NCI-H2227 treated with DMSO at 0.1 percent for 48 hours (cell line): Measurements from ENCODE around the gene AXIN2.

Source experiments
- DNase-seq: peaks from one replicate; lab custom pipeline; 2025; lab: John Stamatoyannopoulos, UW

The AXIN2 gene

GRCh38 chr17:65553646-65554552, 7.5 kb downstream of the AXIN2 start:
- DNase-seq, result no peak

- DNase-seq, result no peak
Measured at GRCh38 chr17:65553009-65553645, 8.3 kb downstream of the AXIN2 start.

- DNase-seq, result no peak
Measured at GRCh38 chr17:65552214-65552613, 9.2 kb downstream of the AXIN2 start.

- DNase-seq, result no peak
Measured at GRCh38 chr17:65551267-65552040, 10.0 kb downstream of the AXIN2 start.

- no peak for DNase-seq
Measured at GRCh38 chr17:65550758-65551157, 10.7 kb downstream of the AXIN2 start.

- no peak for DNase-seq
Measured at GRCh38 chr17:65550075-65550662, 11.3 kb downstream of the AXIN2 start.

GRCh38 chr17:65548269-65548969, 13.0 kb downstream of the AXIN2 start:
- DNase-seq, result no peak

- DNase-seq, result no peak
Measured at GRCh38 chr17:65547253-65547670, 14.2 kb downstream of the AXIN2 start.

GRCh38 chr17:65546579-65546978, 14.9 kb downstream of the AXIN2 start:
- no peak for DNase-seq

- DNase-seq, result no peak
Measured at GRCh38 chr17:65545705-65546523, 15.5 kb downstream of the AXIN2 start.

- no peak for DNase-seq
Measured at GRCh38 chr17:65544672-65545071, 16.8 kb downstream of the AXIN2 start.

- no peak for DNase-seq
Measured at GRCh38 chr17:65542610-65543009, 18.8 kb downstream of the AXIN2 start.

GRCh38 chr17:65542067-65542466, 19.4 kb downstream of the AXIN2 start:
- no peak for DNase-seq

GRCh38 chr17:65541453-65541852, 20.0 kb downstream of the AXIN2 start:
- DNase-seq, result no peak

- DNase-seq, result no peak
Measured at GRCh38 chr17:65539630-65540266, 21.7 kb downstream of the AXIN2 start.

GRCh38 chr17:65538675-65539529, 22.5 kb downstream of the AXIN2 start:
- no peak for DNase-seq

- no peak for DNase-seq
Measured at GRCh38 chr17:65537845-65538674, 23.4 kb downstream of the AXIN2 start.

- no peak for DNase-seq
Measured at GRCh38 chr17:65537343-65537844, 24.1 kb downstream of the AXIN2 start.
